Measurements from ENCODE around the gene EXD2.
"Not testable (repeated sequence)": the region's sequence is repeated elsewhere in the genome, so short reads cannot be mapped to it uniquely, and the experiment has no call there.

Gene EXD2, protein sequence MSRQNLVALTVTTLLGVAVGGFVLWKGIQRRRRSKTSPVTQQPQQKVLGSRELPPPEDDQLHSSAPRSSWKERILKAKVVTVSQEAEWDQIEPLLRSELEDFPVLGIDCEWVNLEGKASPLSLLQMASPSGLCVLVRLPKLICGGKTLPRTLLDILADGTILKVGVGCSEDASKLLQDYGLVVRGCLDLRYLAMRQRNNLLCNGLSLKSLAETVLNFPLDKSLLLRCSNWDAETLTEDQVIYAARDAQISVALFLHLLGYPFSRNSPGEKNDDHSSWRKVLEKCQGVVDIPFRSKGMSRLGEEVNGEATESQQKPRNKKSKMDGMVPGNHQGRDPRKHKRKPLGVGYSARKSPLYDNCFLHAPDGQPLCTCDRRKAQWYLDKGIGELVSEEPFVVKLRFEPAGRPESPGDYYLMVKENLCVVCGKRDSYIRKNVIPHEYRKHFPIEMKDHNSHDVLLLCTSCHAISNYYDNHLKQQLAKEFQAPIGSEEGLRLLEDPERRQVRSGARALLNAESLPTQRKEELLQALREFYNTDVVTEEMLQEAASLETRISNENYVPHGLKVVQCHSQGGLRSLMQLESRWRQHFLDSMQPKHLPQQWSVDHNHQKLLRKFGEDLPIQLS

GRCh38 chr14:69191340-69192111 lies at the start of gene EXD2:
Gene EXD2 (plus strand): TSS chr14:69191498. CDS start chr14:69209471, 17,973 bp downstream.
- DNase-seq: peak; percentile 71

- no peak for DNase-seq
Observed at GRCh38 chr14:69141550-69141949, 49.7 kb upstream of the EXD2 start.

DNA sequence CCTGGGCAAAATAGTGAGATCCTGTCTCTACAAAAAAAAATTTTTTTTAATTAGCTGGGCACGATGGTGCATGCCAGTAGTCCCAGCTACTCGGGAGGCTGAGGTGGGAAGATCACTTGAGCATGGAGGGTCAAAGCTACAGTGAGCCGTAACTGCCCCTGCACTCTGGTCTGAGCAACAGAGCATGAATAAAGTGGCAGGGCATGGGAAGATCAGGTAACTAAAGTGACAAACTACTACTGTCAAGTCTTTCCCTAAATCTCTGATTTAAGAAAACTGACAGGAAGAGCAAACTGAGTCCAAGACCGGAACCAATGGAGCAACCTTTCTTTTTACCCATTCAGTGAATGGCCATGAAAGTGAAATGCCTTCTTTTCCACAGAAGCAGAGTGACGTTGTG lies 49.2 kb upstream of the EXD2 start:
- DNase-seq: no peak

DNA sequence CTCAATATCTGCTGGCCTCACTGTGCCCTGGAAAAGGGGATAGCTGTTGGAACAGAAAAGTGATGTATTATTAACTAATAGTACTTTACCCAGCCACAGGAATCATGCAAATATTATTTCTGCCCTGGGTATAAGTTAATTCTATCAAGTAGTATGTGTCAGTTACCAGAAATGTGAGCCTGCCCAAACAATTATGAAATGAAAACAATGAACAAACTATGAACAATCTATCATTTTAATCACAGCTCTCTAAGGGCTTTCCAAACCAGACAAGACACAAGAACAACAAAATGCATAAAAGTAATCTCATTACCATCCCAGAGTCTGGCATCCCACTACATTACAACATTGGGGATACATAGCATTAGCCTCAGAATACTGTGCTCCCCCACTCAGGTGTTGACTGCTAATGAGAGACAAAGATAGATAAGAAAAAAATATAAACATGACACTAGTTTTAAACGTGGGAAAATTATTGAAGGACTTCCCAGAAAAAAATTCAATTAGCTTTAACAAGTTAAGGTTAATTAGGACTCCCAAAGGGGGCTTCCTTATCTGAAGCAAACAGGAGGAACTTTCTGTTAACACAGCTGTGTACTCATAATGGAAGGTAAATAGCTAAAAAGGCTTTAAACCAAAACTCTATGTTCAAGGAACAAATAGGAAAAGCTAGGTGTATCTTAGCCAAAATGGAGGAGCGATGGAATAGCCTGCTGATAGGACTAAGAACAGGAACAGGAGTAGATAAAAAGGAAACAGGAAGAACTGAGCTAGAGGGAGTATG lies 41.6 kb upstream of the EXD2 start:
- no peak for DNase-seq

DNA sequence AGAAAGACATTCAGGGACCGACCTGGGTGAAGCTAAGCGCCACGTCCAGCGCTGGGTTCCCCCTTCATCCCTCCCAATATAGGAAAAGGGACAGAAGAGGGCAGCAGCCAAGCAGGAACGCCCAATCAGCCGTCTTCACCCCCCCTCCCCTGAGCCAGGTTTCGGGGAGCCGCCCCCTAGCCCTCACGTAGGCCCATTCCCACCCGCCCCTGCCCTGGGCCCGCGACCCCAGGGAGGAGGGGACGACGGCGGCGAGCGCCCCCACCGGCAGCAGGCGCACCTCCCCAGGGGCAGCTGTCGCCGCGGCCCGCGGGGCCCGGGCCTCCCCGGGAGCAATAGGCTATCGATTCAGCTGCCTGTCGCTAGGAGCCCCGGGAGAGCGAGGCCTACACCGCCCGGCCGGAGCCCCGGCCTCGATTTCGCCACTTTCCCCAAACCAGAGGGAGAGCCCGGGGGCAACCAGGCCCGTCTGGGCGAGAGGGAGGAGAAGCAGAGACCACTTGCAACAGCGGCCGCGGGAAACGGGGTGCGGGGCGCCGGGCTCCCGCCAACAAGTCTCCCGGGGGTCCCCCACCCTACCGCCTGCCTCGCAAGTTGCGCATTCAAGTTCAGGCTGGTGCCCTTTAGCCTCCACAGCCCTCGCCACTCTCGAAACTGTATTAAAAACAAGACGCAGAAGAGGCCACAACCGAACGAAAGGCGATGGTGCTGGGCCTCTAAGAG lies 39.7 kb upstream of the EXD2 start:
- peak; percentile 86 for DNase-seq

DNA sequence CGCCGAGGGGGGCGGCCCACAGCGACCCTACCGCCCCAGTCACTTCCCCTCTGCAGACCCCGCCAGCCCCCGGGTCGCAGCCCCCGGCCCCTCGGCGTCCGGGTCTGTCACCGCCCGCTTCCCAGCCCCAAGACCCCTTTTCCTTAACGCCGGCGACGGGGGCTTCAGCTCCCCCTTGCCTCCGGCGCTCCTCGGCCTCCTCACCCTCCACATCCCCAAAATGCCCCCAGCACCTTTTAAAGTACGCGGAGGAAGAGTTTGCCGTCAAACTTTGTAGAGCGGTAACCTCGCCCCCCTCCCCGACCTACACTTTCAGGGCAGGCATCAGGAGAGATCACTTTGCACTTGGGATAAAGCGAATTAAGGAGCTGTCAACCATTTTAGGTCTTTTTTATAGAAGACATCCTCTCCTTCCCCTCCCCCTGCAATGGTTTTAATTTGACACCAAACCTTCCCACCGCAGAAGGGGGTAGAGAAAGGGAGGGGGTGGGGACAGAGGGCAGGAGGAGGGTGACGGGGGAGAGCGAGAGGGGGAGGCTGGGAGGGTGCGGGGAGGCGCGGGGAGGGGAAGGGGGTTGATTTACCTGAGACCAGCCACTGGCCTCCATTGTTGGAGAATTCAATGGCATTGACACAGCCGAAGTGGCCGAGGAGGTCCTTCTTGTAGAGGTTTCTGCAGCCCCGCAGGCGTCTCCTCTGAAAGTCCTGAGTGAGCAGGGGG lies 39.0 kb upstream of the EXD2 start:
- DNase-seq: peak; percentile 74

DNA sequence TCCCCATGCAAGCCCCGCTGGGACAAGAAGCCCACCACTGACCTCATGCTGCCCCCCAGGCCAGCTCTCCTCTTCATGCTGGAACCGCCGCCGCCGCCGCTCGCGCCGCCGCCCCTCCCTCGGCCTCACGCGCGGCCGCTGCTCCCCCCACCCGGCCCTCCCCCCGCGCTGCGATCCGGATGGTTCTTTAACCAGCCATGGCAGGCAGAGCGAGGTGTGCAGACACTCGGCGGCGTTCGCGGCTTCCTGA lies 38.5 kb upstream of the EXD2 start, which contains the start of gene DCAF5:
Gene DCAF5, minus strand, starts transcription at position 218 of the 250 bp plus-strand sequence. Its CDS starts 141 bp downstream, at position 77.
- DNase-seq: peak; percentile 94

DNA sequence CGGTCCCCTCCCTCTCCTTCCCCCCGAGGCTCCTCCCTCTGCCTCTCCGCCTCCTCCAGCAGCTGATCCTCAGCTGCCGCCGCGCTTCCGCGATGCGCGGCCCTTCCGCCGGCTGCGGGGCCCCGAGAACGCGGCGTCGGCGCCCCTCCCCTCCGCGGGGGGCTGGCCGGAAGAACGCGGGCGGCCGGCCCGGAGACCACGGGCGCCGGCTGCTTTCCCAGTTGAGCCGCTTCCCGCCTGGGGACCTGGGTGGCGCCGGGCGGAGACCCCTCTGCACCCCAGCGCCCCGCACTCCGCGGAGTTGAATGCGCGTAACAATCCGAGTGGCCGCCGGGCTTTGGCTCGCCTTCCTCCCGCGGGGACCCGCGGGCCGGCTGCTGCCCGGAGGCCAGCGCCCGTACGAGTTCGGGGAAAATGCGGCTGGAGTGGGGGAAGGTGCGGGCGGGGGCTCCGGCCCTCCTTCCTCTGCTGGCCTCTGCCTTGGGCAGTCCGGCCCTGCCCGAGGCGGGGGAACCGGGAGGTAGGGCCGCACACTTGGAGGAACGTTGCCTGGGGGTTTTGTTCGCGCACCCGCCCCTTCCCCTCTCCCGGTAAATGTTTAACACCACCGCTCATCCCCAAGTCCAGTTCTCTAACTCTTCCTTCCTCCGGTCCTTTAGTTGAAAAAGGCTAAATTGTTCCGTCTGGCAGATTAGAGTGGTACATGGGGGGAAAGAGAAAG lies 38.0 kb upstream of the EXD2 start:
- peak; percentile 17 for DNase-seq

- DNase-seq: peak; percentile 7
Observed at GRCh38 chr14:69153873-69154270, 37.4 kb upstream of the EXD2 start.

GRCh38 chr14:69154779-69155178 lies 36.5 kb upstream of the EXD2 start:
- peak; percentile 15 for DNase-seq

GRCh38 chr14:69156224-69156623 lies 35.1 kb upstream of the EXD2 start:
- DNase-seq: no peak

GRCh38 chr14:69161590-69161989 lies 29.7 kb upstream of the EXD2 start:
- no peak for DNase-seq

DNA sequence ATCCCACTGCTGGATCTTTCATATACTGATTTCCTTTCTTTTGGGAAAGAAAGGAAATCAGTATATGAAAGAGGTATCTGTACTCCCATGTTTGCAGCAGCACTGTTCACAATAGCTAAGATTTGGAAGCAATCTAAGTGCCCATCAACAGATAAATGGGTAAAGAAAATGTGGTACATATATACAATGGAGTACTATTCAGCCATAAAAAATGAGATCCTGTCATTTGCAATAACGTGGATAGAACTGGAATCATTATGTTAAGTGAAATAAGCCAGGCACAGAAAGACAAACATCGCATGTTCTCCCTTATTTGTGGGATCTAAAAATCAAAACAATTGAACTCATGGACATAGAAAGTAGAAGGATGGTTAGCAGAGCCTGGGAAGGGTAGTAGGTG lies 25.5 kb upstream of the EXD2 start:
- DNase-seq: not testable (repeated sequence)

- DNase-seq: no peak
Observed at GRCh38 chr14:69170839-69171238, 20.5 kb upstream of the EXD2 start.

- no peak for DNase-seq
Observed at GRCh38 chr14:69171569-69171968, 19.7 kb upstream of the EXD2 start.

DNA sequence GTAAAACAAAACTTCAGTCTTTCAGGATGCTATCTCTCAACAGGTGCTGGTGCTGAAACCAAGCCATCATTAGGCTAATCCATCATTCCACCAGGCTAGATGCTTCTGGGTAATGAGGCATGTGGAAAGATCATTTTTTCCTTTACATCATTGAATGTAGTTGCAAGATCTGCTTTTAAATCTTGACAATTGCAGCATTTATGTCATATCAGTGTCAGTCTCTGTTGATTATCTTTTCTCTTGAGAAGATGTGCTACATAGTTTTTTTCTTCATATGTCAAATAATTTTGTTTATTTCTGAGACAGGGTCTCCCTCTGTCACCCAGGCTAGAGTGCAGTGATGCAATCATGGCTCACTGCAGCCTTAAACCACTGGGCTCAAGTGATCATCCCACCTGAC lies 16.2 kb upstream of the EXD2 start:
- DNase-seq: no peak

- DNase-seq: no peak
Observed at GRCh38 chr14:69181491-69181890, 9.8 kb upstream of the EXD2 start.

DNA sequence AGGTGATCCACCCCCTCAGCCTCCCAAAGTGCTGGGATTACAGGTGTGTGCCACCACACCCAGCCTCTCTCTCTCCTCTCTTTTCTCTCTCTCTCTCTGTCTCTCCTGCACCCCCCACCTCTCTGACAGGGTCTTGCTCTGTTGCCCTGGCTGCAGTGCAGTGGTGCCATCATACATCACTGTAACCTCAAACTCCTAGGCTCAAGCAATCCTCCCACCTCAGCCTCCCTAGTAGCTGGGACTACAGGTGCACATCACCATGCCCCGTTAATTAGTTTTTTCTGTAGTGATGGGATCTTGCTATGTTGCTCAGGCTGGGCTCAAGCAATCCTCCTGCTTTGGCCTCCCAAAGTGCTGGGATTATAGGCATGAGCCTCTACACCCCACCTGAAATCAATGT lies 8.7 kb upstream of the EXD2 start:
- not testable (repeated sequence) for DNase-seq

- no peak for DNase-seq
Observed at GRCh38 chr14:69183735-69184134, 7.6 kb upstream of the EXD2 start.

DNA sequence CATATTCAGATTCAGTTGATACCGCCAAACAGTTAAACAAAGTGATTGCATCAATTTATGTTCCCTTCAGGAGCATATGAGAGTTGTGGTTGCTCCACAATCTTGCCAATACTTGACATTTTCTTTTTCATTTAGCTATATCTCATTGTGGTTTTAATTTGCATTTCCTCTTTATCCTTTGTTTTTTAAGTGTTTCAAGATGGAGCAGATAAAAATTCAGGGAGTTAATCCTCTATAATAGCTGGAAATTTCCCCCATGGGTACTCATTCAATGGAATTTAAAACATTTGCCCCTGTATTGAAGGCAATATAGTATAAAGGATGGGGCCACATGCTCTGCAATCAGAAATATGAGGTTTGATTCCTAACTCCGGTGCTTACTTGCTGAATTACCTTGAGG lies 1.1 kb upstream of the EXD2 start:
- DNase-seq: no peak

DNA sequence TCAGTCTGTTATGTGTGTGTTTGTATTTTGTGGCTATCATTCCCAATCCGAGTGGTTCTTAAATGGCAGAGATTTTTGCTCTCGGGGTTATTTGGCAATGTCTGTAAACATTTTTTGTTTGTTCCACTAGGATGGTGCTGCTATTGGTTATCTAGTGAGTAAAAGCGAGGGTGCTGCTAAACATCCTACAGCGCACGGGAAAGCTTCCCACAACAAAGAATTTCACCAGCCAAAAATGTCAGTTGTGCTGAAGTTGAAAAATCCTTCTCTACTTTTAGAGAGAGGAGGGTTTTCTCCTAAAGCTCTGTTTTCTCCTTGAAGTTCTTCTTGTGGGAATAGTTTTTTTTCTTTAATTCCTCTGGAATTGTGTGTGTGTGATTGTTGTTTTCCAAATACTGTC lies 2.4 kb downstream of the EXD2 start:
- DNase-seq: no peak

Measured in CD4-positive, alpha-beta T cell treated with Interleukin-10 for 1 hour (primary cell).